Measurements from ENCODE around the gene OR5V1.
"Not testable (repeated sequence)": the region's sequence is repeated elsewhere in the genome, so short reads cannot be mapped to it uniquely, and the experiment has no call there.

OR5V1 gene

GRCh38 chr6:29368765-29369164 is at the start of gene OR5V1:
Gene OR5V1 (minus strand): TSS chr6:29368865. CDS start chr6:29356195, 12,670 bp downstream.
- no peak for DNase-seq

DNA sequence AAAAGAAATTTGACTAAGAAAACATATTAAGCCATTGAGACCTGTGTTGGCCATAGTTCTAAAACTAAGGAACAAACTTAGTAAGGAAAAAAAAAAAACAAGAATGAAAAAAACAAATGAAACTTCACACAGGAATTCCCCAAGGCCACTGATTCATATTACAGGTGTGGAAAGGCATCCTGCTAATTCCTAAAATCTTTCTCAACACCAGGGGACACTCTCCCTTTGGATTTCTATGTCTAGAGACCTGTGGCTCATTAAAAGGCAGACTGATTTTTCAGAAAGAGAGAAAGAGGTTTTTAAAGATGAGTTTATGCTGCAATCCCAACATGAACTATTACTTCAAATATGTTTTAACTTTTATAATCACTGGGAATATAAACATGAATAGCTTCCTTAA is 45.9 kb upstream of the OR5V1 start, which contains the start of gene OR12D1:
TSS of gene OR12D1 (plus strand) at position 341 of the 400 bp plus-strand sequence.
- no peak for DNase-seq

GRCh38 chr6:29403801-29404200 is 35.1 kb upstream of the OR5V1 start:
- no peak for DNase-seq

DNA sequence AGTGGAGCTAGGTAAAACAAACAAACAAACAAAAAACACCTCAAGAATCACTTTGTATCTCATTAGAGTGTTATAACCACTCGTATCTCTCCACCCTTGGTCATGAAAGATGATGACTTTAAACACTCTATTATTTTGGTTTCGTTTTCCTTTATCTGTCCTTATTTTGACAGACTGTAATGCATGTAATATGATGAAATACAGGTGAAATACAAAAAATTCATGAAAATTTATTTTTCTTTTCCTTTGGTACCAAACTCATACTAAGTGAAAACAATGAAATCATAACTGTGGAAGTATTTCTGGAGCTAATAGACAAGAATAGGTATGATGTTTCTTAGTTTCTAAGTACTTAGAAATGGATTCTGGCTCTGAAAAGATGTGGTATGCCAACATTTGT is 30.9 kb upstream of the OR5V1 start:
- no peak for DNase-seq

DNA sequence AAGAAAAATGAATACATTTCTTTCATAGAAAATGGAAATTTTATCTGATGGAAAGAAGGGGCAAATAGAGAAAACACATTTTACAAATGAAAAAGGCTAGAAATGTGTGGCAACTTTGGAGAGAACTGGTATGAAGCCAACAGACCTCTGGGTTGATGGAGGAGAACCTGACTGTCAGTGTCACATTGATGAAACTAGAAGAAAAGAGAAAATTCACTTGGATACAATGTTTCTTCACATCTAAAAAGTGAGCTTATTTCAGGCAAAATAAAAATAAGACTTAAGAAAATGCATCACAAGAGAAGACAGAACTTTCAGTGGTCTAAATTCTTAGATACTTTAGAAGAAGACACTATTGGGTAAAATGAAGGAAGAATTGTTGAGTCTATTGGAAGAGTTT is 26.7 kb upstream of the OR5V1 start, which contains the start of gene OR12D2:
TSS of gene OR12D2 (plus strand) at position 301 of the 400 bp plus-strand sequence. CDS start 1,069 bp downstream, outside the sequence.
- no peak for DNase-seq

DNA sequence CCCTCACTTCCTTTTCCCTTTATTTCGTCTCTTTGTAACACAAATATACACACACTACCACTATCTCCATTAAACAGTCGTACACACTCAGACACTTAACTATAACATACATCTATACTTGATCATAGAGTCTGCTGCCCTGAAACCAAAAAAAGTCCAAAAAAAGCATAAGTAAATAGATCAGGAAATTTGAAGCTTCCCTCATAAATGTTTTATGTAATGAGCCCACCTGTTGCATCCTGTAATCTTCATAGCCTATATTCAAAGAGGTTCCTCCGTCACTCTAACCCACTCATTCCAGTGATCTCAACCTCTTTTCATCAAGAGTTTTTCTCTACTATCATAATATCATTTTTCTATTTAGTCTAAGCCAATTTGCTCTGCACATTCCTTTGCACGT is 19.9 kb upstream of the OR5V1 start:
- DNase-seq = no peak

DNA sequence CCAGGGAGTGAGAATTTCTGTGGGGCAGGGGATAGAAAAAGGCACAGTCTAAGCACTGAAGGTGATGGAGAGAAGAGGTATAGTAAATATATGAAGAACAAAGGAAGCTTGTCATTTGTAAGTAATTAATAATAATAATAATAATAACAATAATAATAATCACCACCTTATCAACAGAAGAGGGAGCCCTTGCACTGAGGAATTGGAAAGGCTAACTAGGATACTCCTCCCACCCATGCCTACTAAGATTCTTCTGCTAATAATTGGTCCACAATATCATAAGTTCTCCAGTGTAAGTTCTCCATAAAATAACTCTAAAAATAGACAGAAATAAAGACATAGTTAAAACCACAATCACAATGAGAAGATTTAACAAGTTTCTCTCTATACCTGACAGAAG is 7.3 kb upstream of the OR5V1 start:
- peak; percentile 6 to 7 for DNase-seq

GRCh38 chr6:29375191-29375590 is 6.5 kb upstream of the OR5V1 start, which contains the start of gene OR12D3:
Gene OR12D3 (minus strand): TSS chr6:29375291. CDS start chr6:29375287, 4 bp downstream.
- DNase-seq = no peak

DNA sequence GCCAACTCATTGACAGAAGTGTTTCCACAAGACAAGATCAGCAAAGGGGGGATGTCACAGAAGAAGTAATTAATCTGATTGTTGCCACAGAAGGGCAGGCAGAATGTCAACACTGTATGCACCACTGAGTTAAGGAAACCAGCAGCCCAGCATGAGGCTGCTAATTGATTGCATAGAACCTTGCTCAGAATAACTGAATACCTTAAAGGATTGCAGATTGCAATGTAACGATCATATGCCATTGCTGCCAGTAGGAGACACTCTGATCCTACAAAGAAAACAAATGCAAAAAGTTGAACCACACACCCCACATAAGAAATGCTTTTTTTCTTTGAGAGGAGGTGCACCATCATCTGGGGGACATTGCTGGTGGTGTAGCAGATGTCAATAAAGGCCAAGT is 13.1 kb downstream of the OR5V1 start:
- DNase-seq = no peak

- DNase-seq = no peak
These were observed 13.7 kb downstream of the OR5V1 start for GRCh38 chr6:29354980-29355379.

DNA sequence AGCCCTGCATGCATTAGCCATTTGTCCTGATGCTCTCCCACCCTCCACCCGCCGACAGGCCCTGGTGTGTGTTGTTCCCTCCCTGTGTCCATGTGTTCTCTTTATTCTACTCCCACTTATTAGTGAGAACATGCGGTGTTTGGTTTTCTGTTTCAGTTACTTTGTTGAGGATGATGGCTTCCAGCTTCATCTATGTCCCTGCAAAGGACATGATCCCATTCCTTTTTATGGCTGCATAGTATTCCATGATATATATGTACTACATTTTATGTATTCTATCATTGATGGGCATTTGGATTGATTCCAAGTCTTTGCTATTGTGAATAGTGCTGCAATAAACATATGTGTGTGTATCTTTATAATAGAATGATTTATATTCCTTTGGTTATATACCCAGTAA is 19.3 kb downstream of the OR5V1 start:
- DNase-seq = not testable (repeated sequence)

GRCh38 chr6:29345380-29345779 is 23.3 kb downstream of the OR5V1 start:
- DNase-seq = no peak

DNA sequence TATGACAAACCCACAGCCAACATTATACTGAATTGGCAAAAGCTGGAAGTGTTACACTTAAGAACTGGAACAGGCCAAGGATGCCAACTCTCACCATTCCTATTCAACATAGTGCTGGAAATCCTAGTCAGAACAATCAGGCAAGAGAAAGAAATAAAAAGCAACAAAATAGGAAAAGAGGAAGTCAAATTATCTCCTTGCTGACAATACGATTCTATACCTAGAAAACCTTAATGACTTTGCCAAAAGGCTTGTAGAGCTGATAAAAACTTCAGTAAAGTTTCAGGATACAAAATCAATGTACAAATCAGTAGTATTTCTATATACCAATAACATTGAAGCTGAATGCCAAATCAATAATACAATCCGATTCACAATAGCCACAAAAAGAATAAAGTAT is 32.4 kb downstream of the OR5V1 start:
- no peak for DNase-seq

DNA sequence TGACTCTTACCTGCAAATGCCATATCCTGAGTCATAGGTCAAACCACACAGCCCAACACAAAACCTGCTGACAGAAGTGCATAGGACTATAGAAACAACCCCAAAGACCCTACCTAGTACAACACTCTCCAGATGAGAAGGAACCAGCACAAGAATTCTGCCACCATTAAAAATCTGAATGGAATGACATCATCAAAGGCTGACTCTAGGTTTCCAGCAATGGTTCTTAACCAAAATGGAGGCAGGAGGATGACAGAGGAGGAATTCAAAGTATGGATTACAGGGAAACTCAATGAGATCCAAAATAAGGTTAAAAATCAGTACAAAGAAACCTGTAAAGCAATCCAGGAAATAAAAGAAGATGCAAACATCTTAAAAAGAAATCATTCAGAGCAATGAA is 36.0 kb downstream of the OR5V1 start:
- no peak for DNase-seq

GRCh38 chr6:29325777-29326176 is 42.9 kb downstream of the OR5V1 start:
- DNase-seq = no peak

DNA sequence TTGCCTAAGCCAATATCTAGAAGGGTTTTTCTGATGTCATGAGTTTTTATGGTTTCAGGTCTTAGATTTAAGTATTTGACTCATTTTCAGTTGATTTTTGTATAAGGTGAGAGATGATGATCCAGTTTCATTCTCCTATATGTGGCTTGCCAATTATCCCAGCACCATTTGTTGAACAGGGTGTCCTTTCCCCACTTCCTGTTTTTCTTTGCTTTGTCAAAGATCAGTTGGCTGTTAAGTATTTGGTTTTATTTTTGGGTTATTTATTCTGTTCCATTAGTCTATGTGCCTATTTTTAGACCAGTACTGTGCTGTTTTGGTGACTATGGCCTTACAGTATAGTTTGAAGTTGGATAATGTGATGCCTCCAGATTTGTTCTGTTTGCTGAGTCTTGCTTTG is 45.3 kb downstream of the OR5V1 start:
- not testable (repeated sequence) for DNase-seq

- DNase-seq = no peak
These were observed 48.7 kb downstream of the OR5V1 start for GRCh38 chr6:29319931-29320330.
